NK-92 (cell line): ENCODE data around the gene SNX32.
"Not testable (repeated sequence)": the region's sequence is repeated elsewhere in the genome, so short reads cannot be mapped to it uniquely, and the experiment has no call there.

ENCODE experiments used
- DNase-seq: peaks from one replicate; lab custom pipeline; 2025; ENCODE audit not compliant: unreplicated experiment; lab: John Stamatoyannopoulos, UW

Gene SNX32

GRCh38 chr11:65883058-65883761, 49.4 kb downstream of the SNX32 start:
- no peak for DNase-seq

- no peak for DNase-seq
Measured at GRCh38 chr11:65883786-65884715, 50.3 kb downstream of the SNX32 start.

- no peak for DNase-seq
Measured at GRCh38 chr11:65884716-65885092, 50.9 kb downstream of the SNX32 start.

- no peak for DNase-seq
Measured at GRCh38 chr11:65885231-65885630, 51.5 kb downstream of the SNX32 start.

GRCh38 chr11:65885808-65886536, 52.2 kb downstream of the SNX32 start:
- DNase-seq = no peak

GRCh38 chr11:65886826-65887722, 53.3 kb downstream of the SNX32 start:
- no peak for DNase-seq

- DNase-seq = no peak
Measured at GRCh38 chr11:65887723-65888162, 54.0 kb downstream of the SNX32 start.

- DNase-seq = peak; percentile 58
Measured at GRCh38 chr11:65888163-65888814, 54.5 kb downstream of the SNX32 start, which contains the start of gene FIBP. TSS of gene FIBP (minus strand) at chr11:65888471. CDS start at chr11:65888418, 53 bp downstream.

- peak; percentile 72 for DNase-seq
Measured at GRCh38 chr11:65890324-65891218, 56.8 kb downstream of the SNX32 start, which contains the start of gene CCDC85B. TSS of gene CCDC85B (plus strand) at chr11:65890673. CDS start at chr11:65890784, 111 bp downstream.

- no peak for DNase-seq
Measured at GRCh38 chr11:65891219-65892136, 57.7 kb downstream of the SNX32 start.

GRCh38 chr11:65892137-65892540, 58.4 kb downstream of the SNX32 start:
- not testable (repeated sequence) for DNase-seq

- no peak for DNase-seq
Measured at GRCh38 chr11:65892661-65893317, 59.0 kb downstream of the SNX32 start.

- no peak for DNase-seq
Measured at GRCh38 chr11:65894034-65894591, 60.4 kb downstream of the SNX32 start.

- DNase-seq = no peak
Measured at GRCh38 chr11:65895482-65895981, 61.8 kb downstream of the SNX32 start.

- DNase-seq = no peak
Measured at GRCh38 chr11:65896034-65896999, 62.6 kb downstream of the SNX32 start.
